Activated CD4-positive, alpha-beta T cell treated with anti-CD3 and anti-CD28 coated beads, Interleukin-2, amount 10 ng/mL, durations not matched to agents 7 days and 5 days (primary cell): Measurements from ENCODE around the gene MAVS. TPM values are rescaled to one million over a fixed set of nuclear protein-coding genes. Genes with fewer than 3 reads are reported as not detected.

Source experiments
- CTCF ChIA-PET: fragments of 350-600 bp; sonication (Branson Sonifier 250); formaldehyde crosslinking; loops from one replicate; lab custom pipeline; 2021; ENCODE audit warnings: antibody characterized with exemption; lab: Charles Lee
- POLR2A ChIA-PET: fragments of 350-600 bp; sonication (Branson Sonifier 250); formaldehyde crosslinking; loops from one replicate; lab custom pipeline; 2021; ENCODE audit warnings: antibody characterized with exemption; lab: Charles Lee
- DNase-seq: peaks from one replicate; pipeline ENCODE4 v3.0.0-alpha.2; 2020
- H3K27ac Mint-ChIP-seq: one replicate; pipeline ENCODE4 v1.8.0; 2021; ENCODE audit warnings: mild to moderate bottlenecking, moderate library complexity, mixed read lengths
- H3K27me3 Mint-ChIP-seq: one replicate; pipeline ENCODE4 v1.8.0; 2021; ENCODE audit warnings: mixed read lengths
- H3K36me3 Mint-ChIP-seq: one replicate; pipeline ENCODE4 v1.8.0; 2021; ENCODE audit warnings: low read depth, mixed read lengths
- H3K4me1 Mint-ChIP-seq: one replicate; pipeline ENCODE4 v1.8.0; 2021; ENCODE audit warnings: mixed read lengths
- H3K4me3 Mint-ChIP-seq: one replicate; pipeline ENCODE4 v1.8.0; 2021; ENCODE audit warnings: mild to moderate bottlenecking, moderate library complexity, mixed read lengths
- H3K9me3 Mint-ChIP-seq: one replicate; pipeline ENCODE4 v1.8.0; 2021; ENCODE audit warnings: mixed read lengths
- total RNA-seq, 2 experiments: library from RNA; stranded (reverse); gene quantifications; one replicate each; pipeline ENCODE4 v1.2.3, GENCODE V29; 2021

MAVS gene
- 10 to 100 TPM; 34.8 to 36.4 TPM for total RNA-seq

DNA sequence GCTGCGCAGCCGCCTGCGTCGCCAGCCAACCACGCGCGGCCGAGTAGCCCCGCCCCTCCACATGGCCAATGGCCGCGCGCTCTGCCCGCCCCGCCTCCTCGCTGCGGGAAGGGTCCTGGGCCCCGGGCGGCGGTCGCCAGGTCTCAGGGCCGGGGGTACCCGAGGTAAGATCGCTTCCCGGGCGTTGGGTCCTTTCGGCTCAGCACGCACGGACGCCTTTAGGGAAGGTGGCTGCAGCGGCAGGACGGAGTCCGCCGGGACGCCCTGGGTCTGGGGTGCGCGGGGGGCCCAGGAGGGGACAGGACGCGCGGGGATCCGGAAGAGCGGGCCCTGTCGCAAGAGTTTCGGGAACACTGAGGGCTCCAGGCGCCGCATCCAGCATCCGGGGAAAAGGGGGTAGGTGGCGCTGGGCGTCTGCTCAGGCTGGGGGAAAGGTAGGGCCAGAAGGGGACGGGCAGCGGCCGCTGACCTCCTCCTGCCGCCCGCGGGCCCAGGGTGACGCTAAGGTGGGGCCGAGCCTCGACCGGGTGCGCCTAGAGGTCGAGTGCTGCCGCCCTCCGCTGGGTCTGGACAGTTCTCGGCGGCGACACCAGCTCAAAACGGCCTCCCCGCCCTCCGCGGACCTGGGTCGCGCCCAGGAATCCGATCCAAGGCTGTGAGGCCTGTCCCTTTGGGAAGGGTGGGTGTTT is at the start of gene MAVS:
Gene MAVS, plus strand, starts transcription at position 95 of the 689 bp plus-strand sequence. CDS start 7,791 bp downstream, outside the sequence.
- Mint-ChIP-seq H3K27me3 (no peaks in the 10 kb centered on the region), H3K4me3 (peak within 1 kb of the TSS; percentile 88), H3K27ac (peak within 1 kb of the TSS; percentile 89), H3K4me1 (peaks cover 32% of the 10 kb centered on the region), H3K9me3 (no peaks in the 10 kb centered on the region), H3K36me3 (peaks cover 7% of the 10 kb centered on the region)
- DNase-seq = peak; percentile 86
- CTCF ChIA-PET = interaction anchor here (1.9 kb wide), 1 partner anchor 60 kb away, joined by 8 read pairs; the partner anchor contains the start of gene CENPB
- POLR2A ChIA-PET = no interaction called here

DNA sequence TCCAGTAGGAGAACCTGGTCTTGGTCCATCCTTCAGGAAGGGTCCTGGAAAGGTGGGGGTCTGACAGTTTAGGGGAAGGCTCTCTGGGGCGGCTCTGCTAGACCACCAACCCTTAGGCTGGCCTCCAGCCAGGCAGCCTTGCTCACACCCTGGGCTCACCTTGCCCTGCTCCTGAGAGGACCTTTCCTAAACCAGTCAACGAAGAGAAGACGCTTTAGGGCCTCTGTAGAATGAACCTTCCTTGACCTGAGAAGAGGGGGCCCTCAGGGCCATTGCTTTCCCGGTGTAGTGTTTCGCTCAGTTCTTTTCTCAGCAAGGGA is 49.4 kb upstream of the MAVS start:
- H3K9me3 Mint-ChIP-seq = no peaks in the 10 kb centered on the region
- H3K36me3 Mint-ChIP-seq = peaks cover 60% of the 10 kb centered on the region
- peak overlapping the region; percentile 92 for H3K4me3 Mint-ChIP-seq
- ChIA-PET CTCF (interaction anchor here (1.0 kb wide), 1 partner anchor 12 kb away, joined by 8 read pairs; no protein-coding TSS in a partner anchor), POLR2A (no interaction called here)
- H3K27me3 Mint-ChIP-seq = no peaks in the 10 kb centered on the region
- peak overlapping the region; percentile 92 for H3K27ac Mint-ChIP-seq
- peaks cover 52% of the 10 kb centered on the region for H3K4me1 Mint-ChIP-seq
- no peak for DNase-seq

DNA sequence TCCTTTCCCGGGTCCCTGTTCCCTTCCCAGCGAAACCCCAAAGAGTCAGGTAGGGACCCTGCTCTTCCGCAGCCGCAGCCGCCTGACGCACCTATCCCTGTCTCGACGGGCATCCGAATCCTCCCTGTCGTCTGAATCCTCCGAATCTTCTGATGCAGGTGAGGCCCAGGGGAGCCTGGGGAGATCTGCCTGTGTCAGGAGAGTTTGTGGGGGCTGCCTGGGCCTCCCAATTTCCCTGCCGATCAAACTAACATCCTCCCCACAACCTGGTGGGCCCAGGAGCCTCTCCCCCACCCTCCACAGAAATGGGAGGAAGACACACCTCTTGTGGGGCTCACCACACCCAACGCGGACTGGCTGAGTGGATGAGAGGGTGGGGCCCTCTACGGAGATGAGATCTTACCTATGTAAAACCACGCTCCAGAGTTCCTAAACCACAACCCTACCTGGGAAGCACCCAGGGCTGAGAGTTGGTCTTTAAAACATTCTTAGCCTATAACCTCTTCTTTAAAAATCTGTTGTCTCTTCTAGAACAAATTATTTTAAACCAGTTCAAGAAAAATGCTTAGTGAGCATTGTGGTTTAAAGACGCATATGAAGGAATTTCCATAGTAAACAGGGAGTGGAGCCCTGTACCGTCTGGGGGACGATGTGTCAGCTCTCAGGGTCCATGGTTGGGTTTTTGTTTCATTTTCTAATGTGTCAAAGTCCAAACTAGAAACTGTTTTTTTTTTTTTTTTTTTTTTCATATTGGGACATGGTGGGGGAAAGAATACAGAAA is 48.9 kb upstream of the MAVS start:
- Mint-ChIP-seq H3K27me3 (no peaks in the 10 kb centered on the region), H3K9me3 (no peaks in the 10 kb centered on the region), H3K27ac (peak overlapping the region; percentile 92), H3K36me3 (peaks cover 66% of the 10 kb centered on the region), H3K4me1 (peaks cover 58% of the 10 kb centered on the region), H3K4me3 (peak overlapping the region; percentile 92)
- POLR2A ChIA-PET = no interaction called here
- DNase-seq = peak; percentile 77
- CTCF ChIA-PET = interaction anchor here (1.0 to 8.3 kb wide), 2 partner anchors 12 to 18 kb away, joined by 8 to 94 read pairs; partner anchors contain the start of gene AP5S1

DNA sequence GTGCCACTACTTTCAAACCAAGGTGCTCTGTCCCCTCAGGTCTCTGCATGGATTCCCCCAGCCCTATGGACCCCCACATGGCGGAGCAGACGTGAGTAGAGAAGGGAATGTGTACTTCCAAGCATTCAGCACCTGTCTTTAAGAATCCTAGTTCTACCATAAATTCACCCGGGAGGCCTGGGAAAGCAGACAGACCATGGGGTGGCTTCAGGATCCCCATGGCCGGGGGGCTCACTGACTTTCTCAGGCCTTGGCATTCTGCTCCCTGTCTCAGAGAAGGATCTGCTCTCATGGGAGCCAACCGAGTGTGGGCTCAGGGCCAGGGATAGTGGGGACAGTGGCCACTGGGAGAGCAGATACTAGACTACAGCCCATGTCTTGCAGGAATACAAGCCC is 48.3 kb upstream of the MAVS start:
- H3K27ac Mint-ChIP-seq = peak overlapping the region; percentile 92
- no peaks in the 10 kb centered on the region for H3K27me3 Mint-ChIP-seq
- peaks cover 72% of the 10 kb centered on the region for H3K36me3 Mint-ChIP-seq
- no peaks in the 10 kb centered on the region for H3K9me3 Mint-ChIP-seq
- CTCF ChIA-PET = interaction anchor here (8.3 kb wide), 1 partner anchor 18 kb away, joined by 94 read pairs; the partner anchor contains the start of gene AP5S1
- no peak for DNase-seq
- peaks cover 63% of the 10 kb centered on the region for H3K4me1 Mint-ChIP-seq
- POLR2A ChIA-PET = no interaction called here
- peak overlapping the region; percentile 92 for H3K4me3 Mint-ChIP-seq

DNA sequence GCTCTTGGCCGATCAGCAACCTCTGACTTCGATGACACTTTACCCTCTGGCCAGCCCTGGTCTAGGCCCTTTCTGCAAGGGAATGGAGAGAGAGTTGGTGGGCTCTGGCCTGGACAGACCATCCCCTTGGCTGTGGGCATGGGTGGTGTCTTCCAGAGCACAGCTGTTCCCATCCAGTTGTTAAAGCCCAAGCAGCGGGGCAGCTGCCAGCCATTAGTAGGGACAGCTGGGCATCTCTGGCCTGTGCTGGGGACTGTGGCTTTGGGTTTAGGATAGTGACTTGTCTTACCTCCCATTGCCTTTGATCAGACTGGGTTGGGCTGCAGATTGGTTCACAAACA is 47.8 kb upstream of the MAVS start:
- ChIA-PET POLR2A (no interaction called here), CTCF (interaction anchor here (8.3 kb wide), 1 partner anchor 17 kb away, joined by 94 read pairs; the partner anchor contains the start of gene AP5S1)
- no peak for DNase-seq
- peaks cover 77% of the 10 kb centered on the region for H3K36me3 Mint-ChIP-seq
- H3K27ac Mint-ChIP-seq = peak overlapping the region; percentile 92
- peaks cover 69% of the 10 kb centered on the region for H3K4me1 Mint-ChIP-seq
- no peaks in the 10 kb centered on the region for H3K9me3 Mint-ChIP-seq
- H3K4me3 Mint-ChIP-seq = peak overlapping the region; percentile 92
- H3K27me3 Mint-ChIP-seq = no peaks in the 10 kb centered on the region

DNA sequence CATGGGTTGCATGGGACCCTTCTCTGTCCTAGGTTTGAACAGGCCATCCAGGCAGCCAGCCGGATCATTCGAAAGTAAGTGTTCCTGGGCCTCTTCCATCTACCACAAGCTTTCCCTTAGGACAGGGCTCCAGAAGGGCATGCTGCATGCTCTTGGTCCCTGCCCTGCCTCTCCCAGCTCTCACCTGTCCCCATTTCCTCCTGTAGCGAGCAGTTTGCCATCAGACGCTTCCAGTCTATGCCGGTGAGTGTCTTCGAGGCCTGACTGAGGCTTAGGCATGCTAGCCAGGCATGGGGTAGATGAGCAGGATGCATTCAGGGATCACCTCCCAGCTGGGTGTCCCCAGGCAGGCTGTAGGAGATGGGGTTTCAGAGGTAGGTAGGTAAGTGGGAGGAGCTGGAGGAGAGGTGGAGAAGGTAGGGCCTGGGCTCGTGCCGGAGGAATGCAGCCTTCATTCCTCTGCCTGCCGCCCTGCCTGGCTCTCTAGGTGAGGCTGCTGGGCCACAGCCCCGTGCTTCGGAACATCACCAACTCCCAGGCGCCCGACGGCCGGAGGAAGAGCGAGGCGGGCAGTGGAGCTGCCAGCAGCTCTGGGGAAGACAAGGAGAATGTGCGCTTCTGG is 46.3 kb upstream of the MAVS start:
- H3K27me3 Mint-ChIP-seq = no peaks in the 10 kb centered on the region
- POLR2A ChIA-PET = no interaction called here
- peak overlapping the region; percentile 92 for H3K27ac Mint-ChIP-seq
- H3K36me3 Mint-ChIP-seq = peaks cover 90% of the 10 kb centered on the region
- no peak for DNase-seq
- H3K4me1 Mint-ChIP-seq = peaks cover 73% of the 10 kb centered on the region
- H3K4me3 Mint-ChIP-seq = peak overlapping the region; percentile 36
- H3K9me3 Mint-ChIP-seq = no peaks in the 10 kb centered on the region
- CTCF ChIA-PET = interaction anchor here (0.7 to 8.3 kb wide), 8 partner anchors 9 to 54 kb away, joined by 3 to 94 read pairs (median 3); partner anchors contain the start of genes AP5S1 and CENPB

DNA sequence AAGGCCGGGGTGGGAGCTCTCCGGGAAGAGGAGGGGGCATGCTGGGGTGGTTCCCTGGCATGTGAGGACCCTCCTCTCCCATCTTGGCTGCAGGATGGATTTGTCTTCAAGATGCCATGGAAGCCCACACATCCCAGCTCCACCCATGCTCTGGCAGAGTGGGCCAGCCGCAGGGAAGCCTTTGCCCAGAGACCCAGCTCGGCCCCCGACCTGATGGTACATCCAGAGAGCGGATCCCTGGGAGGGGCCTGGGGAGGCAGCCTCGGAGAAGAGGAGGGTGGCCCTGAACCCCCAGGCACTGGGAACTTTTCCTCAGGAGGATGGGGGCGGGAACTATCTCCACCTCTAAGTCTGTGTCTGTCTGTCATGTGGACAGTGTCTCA is 45.8 kb upstream of the MAVS start:
- no peak overlapping the region for H3K4me3 Mint-ChIP-seq
- ChIA-PET CTCF (interaction anchor here (0.7 to 8.3 kb wide), 6 partner anchors 10 to 54 kb away, joined by 3 to 94 read pairs (median 4); partner anchors contain the start of genes AP5S1 and CENPB), POLR2A (no interaction called here)
- H3K27me3 Mint-ChIP-seq = no peaks in the 10 kb centered on the region
- peak overlapping the region; percentile 77 for H3K27ac Mint-ChIP-seq
- peaks cover 91% of the 10 kb centered on the region for H3K36me3 Mint-ChIP-seq
- no peak for DNase-seq
- peaks cover 74% of the 10 kb centered on the region for H3K4me1 Mint-ChIP-seq
- H3K9me3 Mint-ChIP-seq = no peaks in the 10 kb centered on the region

DNA sequence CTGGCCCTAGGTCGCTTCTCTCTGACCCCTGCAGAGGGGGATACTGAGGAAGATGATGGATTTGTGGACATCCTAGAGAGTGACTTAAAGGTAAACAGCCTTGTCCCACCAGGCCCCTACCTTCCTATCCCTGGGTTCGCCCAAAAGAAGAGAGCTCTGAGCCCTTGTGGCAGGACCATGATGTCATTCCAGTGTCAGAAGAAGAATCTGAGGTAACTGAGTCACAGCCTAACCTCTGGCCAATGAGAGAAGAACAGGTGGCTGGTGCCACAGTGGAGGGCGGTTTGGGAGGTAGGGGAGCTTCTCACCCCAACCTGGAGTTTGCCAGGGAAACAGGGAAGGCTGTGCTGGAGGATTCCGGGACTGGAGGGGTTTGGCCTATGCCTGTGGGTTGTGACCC is 45.3 kb upstream of the MAVS start:
- Mint-ChIP-seq H3K36me3 (peaks cover 94% of the 10 kb centered on the region), H3K4me1 (peaks cover 77% of the 10 kb centered on the region), H3K4me3 (no peak overlapping the region), H3K27ac (peak overlapping the region; percentile 77), H3K9me3 (no peaks in the 10 kb centered on the region), H3K27me3 (no peaks in the 10 kb centered on the region)
- CTCF ChIA-PET = interaction anchor here (1.3 to 8.3 kb wide), 4 partner anchors 14 to 43 kb away, joined by 3 to 94 read pairs (median 8); partner anchors contain the start of genes AP5S1 and CENPB
- no peak for DNase-seq
- POLR2A ChIA-PET = no interaction called here

DNA sequence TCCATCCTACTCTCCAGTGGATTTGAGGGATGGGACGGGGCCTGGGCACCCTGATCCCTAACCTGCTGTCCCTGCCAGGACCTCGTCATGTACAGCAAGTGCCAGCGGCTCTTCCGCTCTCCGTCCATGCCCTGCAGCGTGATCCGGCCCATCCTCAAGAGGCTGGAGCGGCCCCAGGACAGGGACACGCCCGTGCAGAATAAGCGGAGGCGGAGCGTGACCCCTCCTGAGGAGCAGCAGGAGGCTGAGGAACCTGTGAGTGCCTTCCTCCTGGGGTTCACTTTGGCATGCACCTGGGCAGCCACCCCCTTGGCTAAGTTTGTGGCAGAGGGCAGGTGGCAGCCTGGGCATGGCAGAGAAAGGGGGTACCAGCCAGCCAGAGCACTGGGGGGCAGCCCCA is 44.8 kb upstream of the MAVS start:
- DNase-seq = no peak
- H3K4me3 Mint-ChIP-seq = no peak overlapping the region
- peaks cover 96% of the 10 kb centered on the region for H3K36me3 Mint-ChIP-seq
- H3K27ac Mint-ChIP-seq = peak overlapping the region; percentile 77
- POLR2A ChIA-PET = no interaction called here
- no peaks in the 10 kb centered on the region for H3K9me3 Mint-ChIP-seq
- no peaks in the 10 kb centered on the region for H3K27me3 Mint-ChIP-seq
- CTCF ChIA-PET = interaction anchor here (1.3 to 8.3 kb wide), 2 partner anchors 14 to 43 kb away, joined by 3 to 94 read pairs; partner anchors contain the start of gene AP5S1
- peaks cover 82% of the 10 kb centered on the region for H3K4me1 Mint-ChIP-seq

DNA sequence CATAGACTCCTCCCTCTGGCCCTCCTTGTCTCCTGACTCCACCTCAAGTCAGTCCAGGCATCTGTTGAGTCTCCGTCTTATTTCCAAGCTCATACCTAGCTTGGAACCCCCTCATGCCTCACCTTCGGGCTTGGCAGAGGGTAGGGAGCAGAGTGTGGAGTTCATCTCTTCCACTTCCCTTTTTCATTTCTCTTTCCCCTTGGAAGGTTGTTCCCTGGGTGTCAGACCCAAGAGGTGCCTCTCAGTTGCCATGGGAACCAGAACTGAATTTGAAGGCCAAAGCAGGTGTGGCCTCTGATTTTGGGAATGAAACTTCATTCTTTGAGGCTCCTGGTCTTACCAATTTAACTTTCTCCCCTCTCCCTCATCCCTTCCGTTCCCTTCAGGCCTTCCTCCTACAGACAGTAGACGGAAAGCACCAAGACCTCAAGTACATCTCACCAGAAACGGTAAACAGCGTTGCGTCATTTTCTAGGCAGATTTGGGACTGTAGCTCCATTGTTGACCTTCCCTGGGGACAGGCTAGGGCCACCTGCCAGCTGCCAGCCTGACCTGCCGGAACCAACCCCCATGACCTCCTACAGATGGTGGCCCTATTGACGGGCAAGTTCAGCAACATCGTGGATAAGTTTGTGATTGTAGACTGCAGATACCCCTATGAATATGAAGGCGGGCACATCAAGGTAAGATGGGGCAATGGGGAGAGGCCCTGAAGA is 44.0 kb upstream of the MAVS start:
- Mint-ChIP-seq H3K27me3 (no peaks in the 10 kb centered on the region), H3K36me3 (peaks cover 91% of the 10 kb centered on the region), H3K9me3 (no peaks in the 10 kb centered on the region), H3K4me3 (no peak overlapping the region), H3K27ac (peak overlapping the region; percentile 68), H3K4me1 (peaks cover 91% of the 10 kb centered on the region)
- CTCF ChIA-PET = interaction anchor here (0.8 to 8.3 kb wide), 2 partner anchors 14 to 165 kb away, joined by 4 to 94 read pairs; partner anchors contain the start of gene AP5S1
- DNase-seq = no peak
- POLR2A ChIA-PET = no interaction called here

DNA sequence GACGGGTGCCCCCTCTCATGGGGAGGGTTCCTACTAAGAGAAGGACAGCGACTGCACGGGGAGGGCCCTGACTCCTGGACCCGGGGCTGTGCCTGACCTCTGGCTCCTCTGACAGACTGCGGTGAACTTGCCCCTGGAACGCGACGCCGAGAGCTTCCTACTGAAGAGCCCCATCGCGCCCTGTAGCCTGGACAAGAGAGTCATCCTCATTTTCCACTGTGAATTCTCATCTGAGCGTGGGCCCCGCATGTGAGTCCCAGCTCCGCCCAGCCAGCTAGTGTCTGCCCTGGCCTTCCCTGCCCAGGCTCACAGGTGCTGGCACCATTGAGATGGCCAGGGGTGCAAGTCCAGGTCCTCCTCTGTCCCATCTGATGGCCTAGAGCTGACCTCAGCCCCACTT is 43.3 kb upstream of the MAVS start:
- Mint-ChIP-seq H3K4me1 (peaks cover 93% of the 10 kb centered on the region), H3K9me3 (no peaks in the 10 kb centered on the region), H3K27me3 (no peaks in the 10 kb centered on the region), H3K36me3 (peaks cover 87% of the 10 kb centered on the region), H3K27ac (peak overlapping the region; percentile 86), H3K4me3 (no peak overlapping the region)
- no peak for DNase-seq
- POLR2A ChIA-PET = no interaction called here
- CTCF ChIA-PET = interaction anchor here (0.7 to 8.3 kb wide), 2 partner anchors 13 to 122 kb away, joined by 3 to 94 read pairs; partner anchors contain the start of gene AP5S1

DNA sequence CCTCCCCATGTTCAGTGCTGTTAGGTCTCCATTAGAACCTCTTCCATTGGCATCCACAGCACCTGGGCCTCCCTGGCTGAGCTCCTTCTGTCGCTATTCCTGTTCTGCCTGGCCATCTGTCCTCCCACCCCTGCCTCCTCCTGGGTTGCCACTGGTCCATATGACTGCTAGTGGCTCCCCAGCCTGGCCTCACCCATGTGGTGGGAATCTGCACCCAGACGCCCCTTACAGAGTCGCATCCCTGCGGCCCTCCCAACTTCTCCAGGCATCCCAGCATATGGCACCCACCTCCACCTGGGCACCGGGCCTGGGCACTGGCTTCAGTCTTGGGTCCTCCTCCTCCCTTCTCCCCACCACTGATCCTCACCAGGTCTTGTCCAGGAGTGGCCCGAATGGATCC is 42.8 kb upstream of the MAVS start:
- CTCF ChIA-PET = interaction anchor here (0.7 to 8.3 kb wide), 2 partner anchors 12 to 121 kb away, joined by 3 to 94 read pairs; partner anchors contain the start of gene AP5S1
- H3K4me3 Mint-ChIP-seq = no peak overlapping the region
- no peak for DNase-seq
- peaks cover 85% of the 10 kb centered on the region for H3K36me3 Mint-ChIP-seq
- H3K9me3 Mint-ChIP-seq = no peaks in the 10 kb centered on the region
- H3K27me3 Mint-ChIP-seq = no peaks in the 10 kb centered on the region
- H3K27ac Mint-ChIP-seq = peak overlapping the region; percentile 86
- POLR2A ChIA-PET = no interaction called here
- H3K4me1 Mint-ChIP-seq = peaks cover 91% of the 10 kb centered on the region
